Transverse colon (tissue), 4 donors: ENCODE results near the gene HS3ST5. TPM values are rescaled to one million over a fixed set of nuclear protein-coding genes. Genes with fewer than 3 reads are reported as not detected.

Source experiments
- DNase-seq: peaks from one replicate; pipeline ENCODE4 v3.0.0-alpha.2; 2019
- H3K27ac ChIP-seq, 4 donors: fragments of 200-600 bp; sonication (generic); 2 replicates each; pipeline ENCODE4 v1.5.1; 2016 to 2018; ENCODE audit warnings: inconsistent platforms in 4 of 4
- H3K27me3 ChIP-seq: fragments of 200-600 bp; sonication (generic); 2 replicates; pipeline ENCODE4 v1.5.1; 2017; ENCODE audit warnings: inconsistent platforms
- H3K36me3 ChIP-seq, 4 donors: fragments of 200-600 bp; sonication (generic); 2 replicates each; pipeline ENCODE4 v1.5.1; 2017 to 2019; ENCODE audit warnings: inconsistent platforms in 4 of 4
- H3K4me1 ChIP-seq, 4 donors: fragments of 200-600 bp; sonication (generic); 2 replicates each; pipeline ENCODE4 v1.5.1; 2017 to 2020; ENCODE audit warnings: inconsistent platforms in 4 of 4
- H3K4me3 ChIP-seq, 4 donors: fragments of 200-600 bp; sonication (generic); 1 replicate in 1 of 4; 2 replicates in 3 of 4; pipeline versions ENCODE4 v1.5.1 to v1.6.1; 2017 to 2019; ENCODE audit warnings: inconsistent platforms in 4 of 4
- H3K9me3 ChIP-seq, 2 donors: fragments of 200-600 bp; sonication (generic); 2 replicates each; pipeline ENCODE4 v1.5.1; 2017 to 2019; ENCODE audit warnings: inconsistent platforms in 2 of 2
- EP300 ChIP-seq: sonication (generic); formaldehyde crosslinking; IDR thresholded peaks from one replicate; pipeline ENCODE4 v1.6.1; 2017; ENCODE audit warnings: antibody characterized with exemption, low read depth
- POLR2A ChIP-seq: fragments of 450-650 bp; IDR thresholded peaks from one replicate; pipeline ENCODE4 v1.6.1; 2016; ENCODE audit warnings: antibody characterized with exemption, mild to moderate bottlenecking, moderate library complexity
- POLR2AphosphoS5 ChIP-seq, 3 donors: sonication (generic); formaldehyde crosslinking; IDR thresholded peaks; one replicate each; pipeline ENCODE4 v1.6.1; 2016; ENCODE audit warnings: antibody characterized with exemption in 3 of 3
- WGBS, 2 donors: methylation state at CpG; one replicate each; pipeline ENCODE4 v1.1.5; 2018; ENCODE audit warnings: low coverage in 1 of 2; 5-methylcytosine and 5-hydroxymethylcytosine counted together
- in situ Hi-C, 4 donors: fragments of 200-750 bp; cut with MboI; loops; one replicate each; pipeline versions ENCODE4 v1.15.0 to v1.15.1; 2017; ENCODE audit warnings: low sequenced_read_pairs in 3 of 4, low pct_ligation_motif_present in 1 of 4, low pct_unique_long_range_greater_than_20kb in 1 of 4
- intact Hi-C: fragments of 100-400 bp; cut with DNase I; formaldehyde crosslinking; loops from one replicate; pipeline ENCODE4 v1.15.1; 2023; ENCODE audit warnings: low total_unique reads
- total RNA-seq, 4 donors: library from RNA; depleted of rRNA; stranded (reverse); fragments of >200 nt; gene quantifications; one replicate each; pipeline ENCODE4 v1.1.0, GENCODE V29; 2016
- TF ChIP-seq, protein P1 (sequence below), 5 experiments: fragments of 200-600 bp in 3 of 5; fragments of 450-650 bp in 2 of 5; sonication (generic) in 3 of 5; IDR thresholded peaks; 1 replicate in 2 of 5; 2 replicates in 3 of 5; pipeline ENCODE4 v1.5.1; 2016 to 2017; ENCODE audit warnings: antibody characterized with exemption in 5 of 5, inconsistent platforms in 3 of 5, mild to moderate bottlenecking in 2 of 5, moderate library complexity in 1 of 5

The HS3ST5 gene
- total RNA-seq, 4 donors from 2014 or later: 0.27 to 0.32 TPM; not detected in 2

DNA sequence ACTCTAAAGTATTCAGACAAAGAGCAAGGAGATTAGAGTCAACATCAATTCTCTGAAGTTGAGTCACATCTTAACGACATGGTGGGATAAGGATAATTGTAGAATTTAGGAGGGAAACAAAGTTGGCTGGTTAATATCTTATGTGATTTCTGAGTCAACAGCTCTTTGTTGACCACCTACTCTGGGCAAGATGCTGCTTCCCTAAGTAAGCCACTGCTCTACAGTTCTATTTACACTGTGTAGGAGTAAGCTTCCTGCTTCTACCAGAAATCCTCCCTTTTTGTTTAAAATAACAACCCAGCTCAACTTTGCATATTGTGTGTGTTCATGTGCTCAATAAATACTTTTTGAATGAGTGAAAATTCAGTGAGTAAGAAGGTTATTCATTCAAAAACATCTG is 3.1 kb downstream of the HS3ST5 start:
- peaks cover 0 to 27% (median 14%) of the 10 kb centered on the region in 4 donors for H3K4me1 ChIP-seq
- TF ChIP-seq EP300 (no peak), POLR2AphosphoS5 (IDR thresholded peaks at IDR 0.05) (no peak), POLR2A (no peak)
- TF ChIP-seq, protein P1, sequence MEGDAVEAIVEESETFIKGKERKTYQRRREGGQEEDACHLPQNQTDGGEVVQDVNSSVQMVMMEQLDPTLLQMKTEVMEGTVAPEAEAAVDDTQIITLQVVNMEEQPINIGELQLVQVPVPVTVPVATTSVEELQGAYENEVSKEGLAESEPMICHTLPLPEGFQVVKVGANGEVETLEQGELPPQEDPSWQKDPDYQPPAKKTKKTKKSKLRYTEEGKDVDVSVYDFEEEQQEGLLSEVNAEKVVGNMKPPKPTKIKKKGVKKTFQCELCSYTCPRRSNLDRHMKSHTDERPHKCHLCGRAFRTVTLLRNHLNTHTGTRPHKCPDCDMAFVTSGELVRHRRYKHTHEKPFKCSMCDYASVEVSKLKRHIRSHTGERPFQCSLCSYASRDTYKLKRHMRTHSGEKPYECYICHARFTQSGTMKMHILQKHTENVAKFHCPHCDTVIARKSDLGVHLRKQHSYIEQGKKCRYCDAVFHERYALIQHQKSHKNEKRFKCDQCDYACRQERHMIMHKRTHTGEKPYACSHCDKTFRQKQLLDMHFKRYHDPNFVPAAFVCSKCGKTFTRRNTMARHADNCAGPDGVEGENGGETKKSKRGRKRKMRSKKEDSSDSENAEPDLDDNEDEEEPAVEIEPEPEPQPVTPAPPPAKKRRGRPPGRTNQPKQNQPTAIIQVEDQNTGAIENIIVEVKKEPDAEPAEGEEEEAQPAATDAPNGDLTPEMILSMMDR (IDR thresholded peaks at IDR 0.05): no peak
- WGBS, 2 donors: 0 to 13% methylated on average over 1 of the region's 1 CpG
- no peaks in the 10 kb centered on the region for H3K9me3 ChIP-seq
- H3K27me3 ChIP-seq: peaks cover 52% of the 10 kb centered on the region
- no peak overlapping the region for H3K27ac ChIP-seq
- no peak overlapping the region for H3K4me3 ChIP-seq
- DNase-seq: no peak
- in situ Hi-C loops: no loop called here
- H3K36me3 ChIP-seq: no peaks in the 10 kb centered on the region
- intact Hi-C loops: no loop called here

DNA sequence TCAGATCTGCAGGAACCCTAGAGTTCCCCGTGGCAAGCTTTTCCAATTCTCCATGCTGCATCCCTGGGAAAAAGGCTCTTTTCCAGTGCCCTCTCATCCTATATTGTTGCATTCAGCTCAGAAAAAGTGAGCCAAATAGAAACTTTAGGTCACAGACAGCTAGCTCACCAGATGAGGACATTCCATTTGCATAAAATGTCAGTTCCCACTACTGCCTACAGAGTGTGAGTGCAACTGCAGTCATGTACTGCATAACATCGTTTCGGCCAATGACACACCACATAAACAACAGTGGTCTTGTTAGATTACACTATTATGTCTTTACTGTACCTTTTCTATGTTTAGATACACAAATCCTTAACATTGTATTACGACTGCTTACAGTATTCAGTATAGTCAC is 8.6 kb downstream of the HS3ST5 start:
- peaks cover 10% of the 10 kb centered on the region for H3K27me3 ChIP-seq
- H3K27ac ChIP-seq: no peak overlapping the region
- intact Hi-C loops (no loop called here), in situ Hi-C loops (no loop called here)
- H3K4me3 ChIP-seq: no peak overlapping the region
- H3K36me3 ChIP-seq: no peaks in the 10 kb centered on the region
- TF ChIP-seq POLR2A (no peak), EP300 (no peak), POLR2AphosphoS5 (IDR thresholded peaks at IDR 0.05) (no peak)
- TF ChIP-seq, protein P1 (IDR thresholded peaks at IDR 0.05): no peak
- DNase-seq: no peak
- no peaks in the 10 kb centered on the region for H3K9me3 ChIP-seq
- H3K4me1 ChIP-seq: no peaks in the 10 kb centered on the region
- WGBS, 2 donors: 72 to 75% methylated on average over 2 to 4 of the region's 4 CpGs

DNA sequence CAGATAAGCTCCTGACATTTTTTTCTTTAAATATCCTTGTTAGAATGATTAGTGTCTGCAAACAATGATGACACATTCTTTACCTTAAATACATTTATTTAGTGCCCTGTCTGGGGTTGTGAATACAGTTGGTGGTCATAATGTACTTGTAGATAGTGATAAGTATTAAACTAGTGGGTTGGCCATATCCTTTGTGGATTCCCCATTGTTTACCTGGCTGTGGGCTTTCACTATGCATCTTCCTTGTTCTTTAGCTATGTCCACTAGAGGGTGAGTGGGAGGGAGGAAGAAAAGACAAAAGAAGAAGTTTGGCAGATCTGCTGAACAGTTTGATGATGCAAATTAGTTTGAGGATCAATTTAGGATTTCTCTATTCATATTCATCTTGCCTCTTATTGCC is 15.7 kb downstream of the HS3ST5 start:
- in situ Hi-C loops (no loop called here), intact Hi-C loops (loop anchor here (10.0 kb wide), 1 partner anchor 222 kb away; no protein-coding TSS in a partner anchor)
- Histone ChIP-seq H3K36me3 (no peaks in the 10 kb centered on the region), H3K4me1 (no peaks in the 10 kb centered on the region), H3K9me3 (no peaks in the 10 kb centered on the region), H3K27ac (no peak overlapping the region), H3K4me3 (no peak overlapping the region), H3K27me3 (no peaks in the 10 kb centered on the region)
- no peak for TF ChIP-seq POLR2AphosphoS5 (IDR thresholded peaks at IDR 0.05)
- no peak for DNase-seq

DNA sequence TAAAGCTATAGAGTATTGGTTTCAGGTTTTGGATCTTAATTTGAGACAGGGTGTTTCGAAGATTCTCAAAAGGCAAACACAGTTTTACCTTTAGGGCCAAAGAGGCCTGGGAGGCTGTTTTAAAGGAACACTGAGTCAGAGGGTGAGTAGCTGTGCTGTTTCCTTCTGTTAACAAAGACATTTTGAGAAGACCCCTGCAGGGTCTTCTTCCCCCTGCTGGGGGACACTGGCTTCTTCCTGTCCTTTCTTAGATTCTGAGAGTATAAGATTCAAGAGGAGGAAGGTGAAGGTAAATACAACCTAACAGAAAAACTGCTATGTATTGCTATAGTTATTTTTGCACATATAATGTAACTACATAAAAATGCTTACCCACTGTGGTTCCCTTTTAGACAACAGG is 19.0 kb downstream of the HS3ST5 start:
- Histone ChIP-seq H3K4me1 (no peaks in the 10 kb centered on the region), H3K36me3 (no peaks in the 10 kb centered on the region), H3K9me3 (no peaks in the 10 kb centered on the region), H3K27me3 (no peaks in the 10 kb centered on the region), H3K27ac (no peak overlapping the region), H3K4me3 (no peak overlapping the region)
- TF ChIP-seq POLR2A (no peak), POLR2AphosphoS5 (IDR thresholded peaks at IDR 0.05) (no peak)
- 90 to 100% methylated on average over 1 of the region's 1 CpG for WGBS, 2 donors
- in situ Hi-C loops (no loop called here), intact Hi-C loops (loop anchor here (5.0 to 10.0 kb wide), 2 partner anchors 219 to 409 kb away; no protein-coding TSS in a partner anchor)
- DNase-seq: no peak

DNA sequence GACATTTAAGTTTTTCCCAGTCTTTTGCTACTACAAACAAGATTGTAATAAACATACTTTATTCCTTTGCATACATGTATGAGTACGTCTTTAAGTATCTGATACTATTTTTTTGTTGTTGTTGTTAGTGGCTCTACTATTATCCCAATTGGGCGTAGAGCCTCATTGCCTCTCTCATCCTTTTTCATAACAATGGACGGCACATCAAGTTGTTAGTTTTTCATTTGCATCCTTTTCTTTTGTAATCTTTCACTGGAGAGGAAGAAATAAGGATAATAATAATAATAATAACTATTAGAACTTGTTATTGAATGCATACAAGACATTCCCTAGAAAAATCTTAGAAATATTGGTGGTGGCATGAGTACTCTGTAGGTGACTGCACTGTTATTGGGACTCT is 23.1 kb downstream of the HS3ST5 start:
- DNase-seq: no peak
- intact Hi-C loops: loop anchor here (5.0 to 10.0 kb wide), 2 partner anchors 215 to 413 kb away; no protein-coding TSS in a partner anchor
- 80 to 84% methylated on average over 3 of the region's 3 CpGs for WGBS, 2 donors
- no peaks in the 10 kb centered on the region for H3K9me3 ChIP-seq
- no peaks in the 10 kb centered on the region for H3K4me1 ChIP-seq
- H3K27ac ChIP-seq: no peak overlapping the region
- in situ Hi-C loops: no loop called here
- no peaks in the 10 kb centered on the region for H3K27me3 ChIP-seq
- no peak for TF ChIP-seq POLR2AphosphoS5 (IDR thresholded peaks at IDR 0.05)
- no peak for TF ChIP-seq POLR2A
- TF ChIP-seq, protein P1 (IDR thresholded peaks at IDR 0.05): no peak
- TF ChIP-seq EP300: no peak
- H3K4me3 ChIP-seq: no peak overlapping the region
- H3K36me3 ChIP-seq: no peaks in the 10 kb centered on the region
